ENCODE data around the gene CTNNA2. TPM values are rescaled to one million over a fixed set of nuclear protein-coding genes. Genes with fewer than 3 reads are reported as not detected.

The CTNNA2 gene
- total and polyA plus RNA-seq, 12 donors, result 0.09 to 0.57 (median 0.15) TPM; not detected in 9

DNA sequence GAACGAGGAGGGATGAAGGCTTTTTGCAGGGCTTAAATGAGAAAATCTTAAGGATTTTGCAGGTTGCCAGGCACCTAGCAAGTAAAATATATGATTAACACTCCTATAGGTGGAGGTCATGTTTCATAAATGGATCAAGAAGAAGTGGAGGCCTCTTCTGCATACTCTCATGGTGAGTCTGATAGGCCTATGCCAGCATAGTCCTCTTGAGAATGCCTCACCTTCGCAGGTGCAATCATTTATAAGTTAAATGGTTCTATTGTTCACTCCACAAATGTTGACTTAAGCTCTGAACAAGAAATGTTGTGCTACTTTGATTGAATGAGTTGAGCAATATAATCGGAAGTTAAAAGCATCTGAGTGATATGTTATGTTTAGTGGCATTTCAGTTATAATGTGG is 779.6 kb downstream of the CTNNA2 start:
- WGBS, 2 donors, result 89 to 92% methylated on average over 3 of the region's 3 CpGs
- H3K27ac ChIP-seq, result no peak overlapping the region
- TF ChIP-seq, protein P1, sequence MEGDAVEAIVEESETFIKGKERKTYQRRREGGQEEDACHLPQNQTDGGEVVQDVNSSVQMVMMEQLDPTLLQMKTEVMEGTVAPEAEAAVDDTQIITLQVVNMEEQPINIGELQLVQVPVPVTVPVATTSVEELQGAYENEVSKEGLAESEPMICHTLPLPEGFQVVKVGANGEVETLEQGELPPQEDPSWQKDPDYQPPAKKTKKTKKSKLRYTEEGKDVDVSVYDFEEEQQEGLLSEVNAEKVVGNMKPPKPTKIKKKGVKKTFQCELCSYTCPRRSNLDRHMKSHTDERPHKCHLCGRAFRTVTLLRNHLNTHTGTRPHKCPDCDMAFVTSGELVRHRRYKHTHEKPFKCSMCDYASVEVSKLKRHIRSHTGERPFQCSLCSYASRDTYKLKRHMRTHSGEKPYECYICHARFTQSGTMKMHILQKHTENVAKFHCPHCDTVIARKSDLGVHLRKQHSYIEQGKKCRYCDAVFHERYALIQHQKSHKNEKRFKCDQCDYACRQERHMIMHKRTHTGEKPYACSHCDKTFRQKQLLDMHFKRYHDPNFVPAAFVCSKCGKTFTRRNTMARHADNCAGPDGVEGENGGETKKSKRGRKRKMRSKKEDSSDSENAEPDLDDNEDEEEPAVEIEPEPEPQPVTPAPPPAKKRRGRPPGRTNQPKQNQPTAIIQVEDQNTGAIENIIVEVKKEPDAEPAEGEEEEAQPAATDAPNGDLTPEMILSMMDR (IDR thresholded peaks at IDR 0.05), result no peak
- peaks cover 0 to 13% (median 0%) of the 10 kb centered on the region in 7 donors for H3K27me3 ChIP-seq
- ATAC-seq (no peak), DNase-seq (no peak)
- intact Hi-C loops (cut with DNase I), result no loop called here
- no peak overlapping the region for H3K4me3 ChIP-seq
- no peaks in the 10 kb centered on the region for H3K9me3 ChIP-seq
- no peaks in the 10 kb centered on the region for H3K36me3 ChIP-seq
- peaks cover 0 to 10% (median 0%) of the 10 kb centered on the region in 9 donors for H3K4me1 ChIP-seq

DNA sequence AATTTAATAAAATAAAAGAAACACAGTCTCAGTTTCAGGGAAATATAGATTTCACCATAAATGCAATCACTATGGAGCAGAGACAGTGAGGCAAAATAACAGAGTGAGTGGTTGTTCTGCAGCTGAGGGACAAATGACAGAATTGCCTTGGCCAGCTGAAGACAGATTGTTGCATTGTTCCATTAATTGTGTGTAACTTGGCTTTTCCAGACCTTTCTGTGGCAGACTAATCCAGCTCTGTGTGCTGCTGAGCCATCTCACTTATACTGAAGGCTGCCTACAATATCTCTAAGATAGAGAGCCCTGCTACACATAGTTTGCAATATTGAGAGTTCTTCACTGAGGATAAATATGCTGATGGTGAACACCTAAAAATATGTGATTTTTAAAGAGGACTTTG is 780.2 kb downstream of the CTNNA2 start:
- no peak overlapping the region for H3K4me3 ChIP-seq
- no peak for DNase-seq
- H3K4me1 ChIP-seq, result peaks cover 0 to 10% (median 0%) of the 10 kb centered on the region in 9 donors
- H3K27ac ChIP-seq, result no peak overlapping the region
- H3K27me3 ChIP-seq, result peaks cover 0 to 13% (median 0%) of the 10 kb centered on the region in 7 donors
- H3K9me3 ChIP-seq, result no peaks in the 10 kb centered on the region
- no peaks in the 10 kb centered on the region for H3K36me3 ChIP-seq
- TF ChIP-seq, protein P1 (IDR thresholded peaks at IDR 0.05), result no peak
- intact Hi-C loops (cut with DNase I), result no loop called here
- no peak for ATAC-seq

DNA sequence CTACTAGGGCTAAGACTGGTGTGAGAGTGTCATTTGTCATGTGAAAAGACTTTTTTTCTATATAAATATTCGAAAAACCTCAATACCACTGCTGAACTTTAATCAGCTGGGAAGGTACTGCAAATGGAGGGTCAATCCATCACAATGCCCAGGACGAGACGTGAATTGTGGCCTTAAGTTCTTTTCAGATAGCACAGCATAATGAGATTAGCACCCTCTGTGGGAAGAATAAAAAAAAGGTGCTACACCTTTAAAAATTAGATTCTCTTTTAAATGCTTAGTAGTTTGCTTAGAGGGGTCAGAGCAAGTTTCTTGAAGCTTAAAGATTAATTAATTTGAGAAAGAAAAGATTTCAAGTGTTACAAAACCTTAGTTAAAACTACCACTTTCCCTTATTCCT is 786.1 kb downstream of the CTNNA2 start:
- no peak overlapping the region for H3K27ac ChIP-seq
- H3K27me3 ChIP-seq, result peaks cover 17 to 62% (median 48%) of the 10 kb centered on the region in 7 donors
- WGBS, 2 donors, result 54 to 58% methylated on average over 3 of the region's 3 CpGs
- no peak overlapping the region for H3K4me3 ChIP-seq
- TF ChIP-seq, protein P1 (IDR thresholded peaks at IDR 0.05), result no peak
- H3K36me3 ChIP-seq, result no peaks in the 10 kb centered on the region
- intact Hi-C loops (cut with DNase I), result no loop called here
- peaks cover 0 to 16% (median 15%) of the 10 kb centered on the region in 9 donors for H3K4me1 ChIP-seq
- no peaks in the 10 kb centered on the region for H3K9me3 ChIP-seq
- ATAC-seq (no peak), DNase-seq (no peak)

DNA sequence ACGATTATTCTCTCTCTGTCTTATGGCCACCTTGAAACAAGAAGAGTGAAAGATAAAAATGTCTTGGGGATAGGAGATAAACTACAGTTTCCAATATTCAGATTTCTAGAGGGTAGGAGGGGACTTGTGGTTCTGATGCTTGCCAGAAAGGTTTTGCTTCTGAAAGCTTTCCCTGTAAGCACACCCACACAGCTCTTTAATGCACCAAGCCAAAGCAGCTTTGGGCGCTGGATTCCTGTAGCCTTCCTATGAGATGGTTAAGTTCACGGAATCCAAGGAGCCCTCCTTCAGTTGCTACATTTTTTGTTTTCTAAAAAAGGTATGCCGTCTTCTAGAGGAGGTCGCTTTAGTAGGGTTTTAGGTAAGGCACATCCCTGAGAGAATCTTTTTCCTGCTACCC is 786.8 kb downstream of the CTNNA2 start:
- intact Hi-C loops (cut with DNase I), result no loop called here
- no peak for ATAC-seq
- 59 to 71% methylated on average over 5 of the region's 5 CpGs for WGBS, 2 donors

More for the DNA sequence above, 786.8 kb downstream of the CTNNA2 start:
- no peaks in the 10 kb centered on the region for H3K36me3 ChIP-seq
- no peak for DNase-seq
- H3K27ac ChIP-seq, result no peak overlapping the region
- H3K27me3 ChIP-seq, result peaks cover 17 to 65% (median 52%) of the 10 kb centered on the region in 7 donors
- TF ChIP-seq, protein P1 (IDR thresholded peaks at IDR 0.05), result no peak
- peaks cover 0 to 19% (median 18%) of the 10 kb centered on the region in 9 donors for H3K4me1 ChIP-seq
- H3K4me3 ChIP-seq, result no peak overlapping the region
- H3K9me3 ChIP-seq, result no peaks in the 10 kb centered on the region

Data from heart right ventricle (tissue), 16 donors.